Measurements from ENCODE around the gene NUFIP1. TPM values are rescaled to one million over a fixed set of nuclear protein-coding genes. Genes with fewer than 3 reads are reported as not detected.

The NUFIP1 gene
- total RNA-seq, 1 donor from 2014 or later: 8.8 TPM

DNA sequence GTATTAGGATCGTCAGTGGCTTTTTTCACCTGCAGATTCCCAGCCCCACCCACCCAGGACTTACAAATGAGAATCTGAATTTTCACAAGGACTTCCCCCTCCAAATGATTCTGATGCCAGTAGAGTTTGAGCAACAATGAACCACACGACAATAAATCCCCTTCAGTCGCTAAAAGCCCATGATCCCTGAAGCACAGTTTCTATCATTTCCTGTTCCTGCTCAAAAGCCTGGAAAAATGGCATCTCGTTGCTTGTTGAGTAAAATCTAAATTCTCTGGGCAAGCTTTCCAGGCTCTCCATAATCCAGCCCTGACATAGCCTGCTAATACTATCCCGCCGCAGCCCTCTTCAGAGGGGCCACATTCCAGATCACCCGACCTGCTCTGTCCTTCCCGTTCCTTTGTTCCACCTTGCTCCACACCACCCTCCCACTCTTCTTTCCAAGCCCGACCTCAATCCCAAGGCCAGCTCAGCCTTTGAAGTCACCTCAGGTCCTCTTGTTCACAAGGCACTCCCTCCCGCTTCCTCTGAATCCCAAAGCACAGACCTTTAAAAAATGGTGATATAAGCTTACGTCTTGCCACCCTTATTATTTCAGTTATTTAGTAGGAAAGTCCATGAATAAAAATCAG lies 67.9 kb downstream of the NUFIP1 start:
- Mint-ChIP-seq H3K27me3 (peaks cover 2% of the 10 kb centered on the region), H3K27ac (peak overlapping the region; percentile 66), H3K4me3 (ENCODE audit: low read depth) (no peak overlapping the region), H3K36me3 (ENCODE audit: insufficient read depth) (no peaks in the 10 kb centered on the region), H3K4me1 (ENCODE audit: low read depth) (peaks cover 5% of the 10 kb centered on the region), H3K9me3 (ENCODE audit: low read depth) (no peaks in the 10 kb centered on the region)
- no peak for DNase-seq (ENCODE audit: low spot score, unreplicated experiment)
- TF ChIP-seq CTCF (IDR thresholded peaks at IDR 0.05; ENCODE audit: unreplicated experiment): no peak

DNA sequence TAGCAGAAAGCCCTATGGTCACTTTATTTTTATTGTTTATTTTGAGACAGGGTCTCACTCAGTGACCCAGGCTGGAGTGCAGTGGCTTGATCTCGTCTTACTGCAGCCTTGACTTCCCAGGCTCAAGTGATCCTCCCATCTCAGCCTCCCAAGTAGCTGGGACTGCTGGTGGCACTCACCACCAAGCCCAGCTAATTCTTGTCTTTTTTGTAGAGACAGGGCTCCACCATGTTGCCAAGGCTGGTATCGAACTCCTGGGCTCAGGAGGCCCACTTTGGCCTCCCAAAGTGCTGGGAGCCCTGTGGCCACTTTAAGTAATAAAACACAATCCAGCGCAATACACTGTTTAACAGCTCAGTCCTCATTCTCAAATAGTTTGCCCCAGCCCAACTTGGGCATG lies 69.3 kb downstream of the NUFIP1 start:
- no peak for TF ChIP-seq CTCF (IDR thresholded peaks at IDR 0.05; ENCODE audit: unreplicated experiment)
- H3K4me3 Mint-ChIP-seq (ENCODE audit: low read depth): no peak overlapping the region

GRCh38 chr13:44919104-44919804 lies 70.0 kb downstream of the NUFIP1 start:
- DNase-seq (ENCODE audit: low spot score, unreplicated experiment): no peak
- Mint-ChIP-seq H3K9me3 (ENCODE audit: low read depth) (no peaks in the 10 kb centered on the region), H3K27ac (no peak overlapping the region), H3K36me3 (ENCODE audit: insufficient read depth) (no peaks in the 10 kb centered on the region), H3K27me3 (no peaks in the 10 kb centered on the region), H3K4me3 (ENCODE audit: low read depth) (no peak overlapping the region), H3K4me1 (ENCODE audit: low read depth) (peaks cover 5% of the 10 kb centered on the region)
- no peak for TF ChIP-seq CTCF (IDR thresholded peaks at IDR 0.05; ENCODE audit: unreplicated experiment)

More for the DNA sequence above, 69.3 kb downstream of the NUFIP1 start:
- Mint-ChIP-seq H3K27me3 (no peaks in the 10 kb centered on the region), H3K36me3 (ENCODE audit: insufficient read depth) (no peaks in the 10 kb centered on the region), H3K9me3 (ENCODE audit: low read depth) (no peaks in the 10 kb centered on the region), H3K4me1 (ENCODE audit: low read depth) (peaks cover 5% of the 10 kb centered on the region), H3K27ac (peak overlapping the region; percentile 42)
- DNase-seq (ENCODE audit: low spot score, unreplicated experiment): no peak

DNA sequence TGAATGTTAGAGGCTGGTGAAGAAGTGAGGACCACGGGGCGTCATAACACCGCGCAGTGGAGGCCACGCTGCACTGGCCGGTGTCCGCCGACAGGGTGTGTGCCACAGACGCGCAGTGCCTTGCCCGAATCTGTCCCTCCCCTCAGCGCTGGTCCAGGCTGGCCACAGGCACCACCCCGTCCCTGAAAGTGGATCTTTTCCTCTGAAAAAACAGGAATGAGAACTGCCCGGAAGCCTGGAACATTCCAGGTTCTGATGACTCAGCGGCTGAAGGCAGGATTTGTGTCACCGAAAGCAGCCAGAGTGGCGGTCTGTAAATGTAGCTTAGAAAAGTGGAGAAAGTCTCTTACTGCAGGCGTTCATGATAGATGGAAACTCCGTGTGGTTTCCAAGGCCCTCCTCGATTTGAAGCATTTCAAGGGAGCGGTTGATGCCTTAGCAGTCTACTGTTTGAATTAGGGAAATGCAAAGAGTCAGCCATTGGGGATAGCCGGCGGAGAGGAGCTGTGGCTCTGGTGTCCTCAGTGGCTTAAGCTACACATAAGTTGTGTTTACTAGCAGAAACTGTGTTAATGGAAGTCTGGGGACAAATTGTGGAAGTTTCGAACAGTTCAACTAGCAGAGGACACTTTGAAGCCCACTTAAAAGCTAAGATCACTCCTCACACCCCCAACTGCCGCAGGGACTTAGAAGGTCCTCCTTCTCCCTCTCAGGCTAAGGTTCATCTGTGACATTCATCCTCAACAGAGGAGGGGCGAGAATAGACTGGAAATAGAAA lies 70.8 kb downstream of the NUFIP1 start:
- TF ChIP-seq CTCF (IDR thresholded peaks at IDR 0.05; ENCODE audit: unreplicated experiment): peak; percentile 75
- H3K4me1 Mint-ChIP-seq (ENCODE audit: low read depth): peaks cover 5% of the 10 kb centered on the region
- H3K9me3 Mint-ChIP-seq (ENCODE audit: low read depth): no peaks in the 10 kb centered on the region
- no peaks in the 10 kb centered on the region for H3K27me3 Mint-ChIP-seq
- H3K36me3 Mint-ChIP-seq (ENCODE audit: insufficient read depth): no peaks in the 10 kb centered on the region
- no peak overlapping the region for H3K27ac Mint-ChIP-seq
- no peak overlapping the region for H3K4me3 Mint-ChIP-seq (ENCODE audit: low read depth)
- peak; percentile 81 for DNase-seq (ENCODE audit: low spot score, unreplicated experiment)

- Mint-ChIP-seq H3K27me3 (no peaks in the 10 kb centered on the region), H3K36me3 (ENCODE audit: insufficient read depth) (no peaks in the 10 kb centered on the region), H3K4me3 (ENCODE audit: low read depth) (no peak overlapping the region), H3K9me3 (ENCODE audit: low read depth) (no peaks in the 10 kb centered on the region), H3K4me1 (ENCODE audit: low read depth) (peaks cover 7% of the 10 kb centered on the region), H3K27ac (no peak overlapping the region)
- peak; percentile 97 for DNase-seq (ENCODE audit: low spot score, unreplicated experiment)
- peak; percentile 60 for TF ChIP-seq CTCF (IDR thresholded peaks at IDR 0.05; ENCODE audit: unreplicated experiment)
Observed at GRCh38 chr13:44917589-44918325, 71.5 kb downstream of the NUFIP1 start.
